Esophagus squamous epithelium (tissue), 4 donors: ENCODE measurements around the gene REEP1.

ENCODE experiments used
- CTCF ChIP-seq, 6 experiments: fragments of 450-650 bp in 4 of 6; fragments of 200-600 bp in 2 of 6; sonication (generic) in 2 of 6; IDR thresholded peaks; one replicate each; pipeline ENCODE4 v1.5.1; 2016 to 2019; ENCODE audit warnings: antibody characterized with exemption in 6 of 6, mild to moderate bottlenecking in 4 of 6, moderate library complexity in 4 of 6
- POLR2A ChIP-seq, 4 donors: fragments of 450-650 bp; IDR thresholded peaks; one replicate each; pipeline ENCODE4 v1.6.1; 2017; ENCODE audit warnings: antibody characterized with exemption in 4 of 4, mild to moderate bottlenecking in 4 of 4, moderate library complexity in 3 of 4

DNA sequence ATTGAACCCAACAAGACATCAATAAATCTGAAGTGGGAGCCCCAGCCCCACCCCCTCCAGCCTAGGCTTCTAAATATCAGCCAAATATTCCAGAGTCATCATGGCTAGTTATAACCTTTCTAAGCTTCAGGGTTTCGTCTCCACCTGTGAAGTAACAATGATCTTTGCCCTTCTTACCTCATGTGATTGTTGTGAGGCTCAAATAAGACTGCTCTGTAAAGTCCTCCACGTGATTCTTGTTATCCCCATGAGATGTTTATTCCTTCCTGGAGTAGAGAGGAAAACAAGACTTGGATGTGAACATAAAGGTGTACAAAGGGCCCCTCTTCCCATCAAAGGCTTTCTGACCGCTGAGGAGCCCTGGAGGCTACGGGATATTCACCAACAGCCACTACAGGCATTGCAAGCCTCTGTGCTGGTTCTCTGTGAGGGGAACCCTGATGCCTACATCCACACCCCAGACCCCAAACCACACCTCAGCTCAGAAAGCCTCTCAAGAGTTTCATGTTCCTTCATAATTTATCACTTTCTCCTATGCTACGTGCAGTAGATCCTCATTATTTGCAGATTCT is 20.1 kb upstream of the REEP1 start:
- TF ChIP-seq CTCF (IDR thresholded peaks at IDR 0.05): no peak
- no peak for TF ChIP-seq POLR2A (IDR thresholded peaks at IDR 0.05)
